Body of pancreas (tissue), 4 donors: ENCODE data around the gene GTPBP3.

Source experiments
- CTCF ChIP-seq, 7 experiments: fragments of 450-650 bp in 4 of 7; fragments of 200-600 bp in 3 of 7; sonication (generic) in 3 of 7; IDR thresholded peaks; one replicate each; pipeline ENCODE4 v1.5.1; 2016 to 2019; ENCODE audit warnings: antibody characterized with exemption in 7 of 7
- POLR2A ChIP-seq, 3 donors: fragments of 450-650 bp; IDR thresholded peaks; one replicate each; pipeline ENCODE4 v1.6.1; 2016; ENCODE audit warnings: antibody characterized with exemption in 3 of 3, mild to moderate bottlenecking in 2 of 3

GRCh38 chr19:17329366-17330261, 7.7 kb upstream of the GTPBP3 start:
- no peak for TF ChIP-seq CTCF (IDR thresholded peaks at IDR 0.05)
- TF ChIP-seq POLR2A (IDR thresholded peaks at IDR 0.05), result no peak
